ENCODE data around the gene KIAA0825.

Gene KIAA0825

GRCh38 chr5:94640176-94640575 is 21.8 kb upstream of the KIAA0825 start:
- no peak overlapping the region for H3K9ac ChIP-seq (ENCODE audit: low read length)
- H4K12ac ChIP-seq (ENCODE audit: low read depth, low read length), result no peak overlapping the region
- H3K14ac ChIP-seq (ENCODE audit: low read length), result no peak overlapping the region
- H3K36me3 ChIP-seq (ENCODE audit: control insufficient read depth in 1 of 2, insufficient read depth in 2 of 2, low read length in 2 of 2), result peaks cover 2 to 3% of the 10 kb centered on the region in 2 experiments
- H2AK5ac ChIP-seq (ENCODE audit: low read length), result no peak overlapping the region
- H3K27ac ChIP-seq (ENCODE audit: low read depth, low read length), result no peak overlapping the region
- no peaks in the 10 kb centered on the region for H3K79me1 ChIP-seq (ENCODE audit: low read length)
- H3K4me3 ChIP-seq (ENCODE audit: low read depth, low read length), result no peak overlapping the region
- H3K23ac ChIP-seq (ENCODE audit: low read length), result no peak overlapping the region
- H2AFZ ChIP-seq (ENCODE audit: insufficient read depth, low read length, poor library complexity), result no peak overlapping the region
- H4K91ac ChIP-seq (ENCODE audit: low read depth, low read length), result no peak overlapping the region
- H2BK12ac ChIP-seq (ENCODE audit: low read length), result no peak overlapping the region
- no peaks in the 10 kb centered on the region for H3K79me2 ChIP-seq (ENCODE audit: control insufficient read depth, insufficient read depth, low read length, poor library complexity)
- no CpG with 5 or more reads among the region's 3 CpGs for WGBS (ENCODE audit: extremely low coverage, insufficient coverage, insufficient read length)
- no peak overlapping the region for H3K18ac ChIP-seq (ENCODE audit: low read length)
- no peak overlapping the region for H3K4ac ChIP-seq (ENCODE audit: low read depth, low read length)
- no peak overlapping the region for H4K8ac ChIP-seq (ENCODE audit: low read depth, low read length)
- no peak overlapping the region for H3K4me2 ChIP-seq (ENCODE audit: low read length)
- no peaks in the 10 kb centered on the region for H3K27me3 ChIP-seq (ENCODE audit: insufficient read depth, low read length)
- H3K4me1 ChIP-seq (ENCODE audit: control insufficient read depth in 1 of 2, insufficient read depth in 2 of 2, low read length in 2 of 2), result no peaks in the 10 kb centered on the region
- no peaks in the 10 kb centered on the region for H3K9me3 ChIP-seq (ENCODE audit: insufficient read depth, low read depth, low read length)
- H2BK5ac ChIP-seq (ENCODE audit: low read depth, low read length, poor library complexity), result no peak overlapping the region
- no peak overlapping the region for H2BK120ac ChIP-seq (ENCODE audit: insufficient read depth, low read length, poor library complexity)
- no peak for DNase-seq

DNA sequence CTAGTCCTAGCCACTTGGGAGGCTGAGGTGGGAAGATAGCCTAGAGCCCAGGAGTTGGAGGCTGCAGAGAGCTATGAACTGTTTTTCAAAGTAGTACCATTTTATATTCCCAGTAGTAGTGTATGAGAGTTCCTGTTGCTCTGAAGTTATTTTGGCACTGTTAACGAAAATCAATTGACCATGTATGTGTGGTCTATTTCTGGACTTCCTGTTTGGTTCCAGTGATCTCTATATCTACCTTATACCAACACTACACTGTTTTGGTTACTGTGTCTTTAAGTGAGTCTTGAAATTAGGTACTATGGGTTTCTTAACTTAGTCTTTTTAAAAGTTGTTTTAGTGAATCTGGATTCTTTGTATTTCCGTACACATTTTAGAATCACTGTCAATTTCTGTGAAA is 13.6 kb upstream of the KIAA0825 start:
- Histone ChIP-seq H2BK5ac (ENCODE audit: low read depth, low read length, poor library complexity) (no peak overlapping the region), H3K79me1 (ENCODE audit: low read length) (no peaks in the 10 kb centered on the region), H3K79me2 (ENCODE audit: control insufficient read depth, insufficient read depth, low read length, poor library complexity) (no peaks in the 10 kb centered on the region), H3K14ac (ENCODE audit: low read length) (no peak overlapping the region), H4K12ac (ENCODE audit: low read depth, low read length) (no peak overlapping the region), H3K4me1 (ENCODE audit: control insufficient read depth in 1 of 2, insufficient read depth in 2 of 2, low read length in 2 of 2) (no peaks in the 10 kb centered on the region), H3K9me3 (ENCODE audit: insufficient read depth, low read depth, low read length) (no peaks in the 10 kb centered on the region), H2BK120ac (ENCODE audit: insufficient read depth, low read length, poor library complexity) (no peak overlapping the region), H3K36me3 (ENCODE audit: control insufficient read depth in 1 of 2, insufficient read depth in 2 of 2, low read length in 2 of 2) (peaks cover 2% of the 10 kb centered on the region in 2 experiments), H4K8ac (ENCODE audit: low read depth, low read length) (no peak overlapping the region), H3K23ac (ENCODE audit: low read length) (no peak overlapping the region), H2AK5ac (ENCODE audit: low read length) (no peak overlapping the region), H3K27ac (ENCODE audit: low read depth, low read length) (no peak overlapping the region), H3K4me3 (ENCODE audit: low read depth, low read length) (no peak overlapping the region), H3K27me3 (ENCODE audit: insufficient read depth, low read length) (no peaks in the 10 kb centered on the region), H2BK12ac (ENCODE audit: low read length) (no peak overlapping the region), H2AFZ (ENCODE audit: insufficient read depth, low read length, poor library complexity) (no peak overlapping the region), H3K9ac (ENCODE audit: low read length) (no peak overlapping the region), H3K4me2 (ENCODE audit: low read length) (no peak overlapping the region), H3K18ac (ENCODE audit: low read length) (no peak overlapping the region), H3K4ac (ENCODE audit: low read depth, low read length) (no peak overlapping the region), H4K91ac (ENCODE audit: low read depth, low read length) (no peak overlapping the region)
- WGBS (ENCODE audit: extremely low coverage, insufficient coverage, insufficient read length), result no CpG with 5 or more reads among the region's 2 CpGs
- no peak for DNase-seq

DNA sequence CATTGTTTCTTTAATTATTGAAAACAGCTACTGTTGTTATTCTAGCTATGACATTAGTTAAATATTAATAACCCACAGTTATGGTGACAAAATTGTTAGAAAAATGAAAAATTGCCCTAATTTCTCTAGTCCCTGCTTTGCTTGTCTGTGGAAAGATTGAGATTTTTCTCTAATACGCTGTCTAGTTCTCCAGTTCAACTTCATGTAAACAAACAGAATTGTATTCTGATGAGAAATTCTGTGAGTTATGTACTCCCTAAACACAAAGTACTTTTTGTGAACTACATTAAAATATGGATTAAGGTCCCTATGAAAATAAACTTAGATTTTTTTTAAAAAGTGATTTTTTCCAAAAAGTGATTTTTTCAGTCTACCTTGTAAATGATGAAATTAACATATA is 8.8 kb upstream of the KIAA0825 start:
- Histone ChIP-seq H3K36me3 (ENCODE audit: control insufficient read depth in 1 of 2, insufficient read depth in 2 of 2, low read length in 2 of 2) (peaks cover 2% of the 10 kb centered on the region in 2 experiments), H3K14ac (ENCODE audit: low read length) (no peak overlapping the region), H2AFZ (ENCODE audit: insufficient read depth, low read length, poor library complexity) (no peak overlapping the region), H3K23ac (ENCODE audit: low read length) (no peak overlapping the region), H3K9me3 (ENCODE audit: insufficient read depth, low read depth, low read length) (no peaks in the 10 kb centered on the region), H3K27ac (ENCODE audit: low read depth, low read length) (no peak overlapping the region), H3K4me3 (ENCODE audit: low read depth, low read length) (no peak overlapping the region), H4K8ac (ENCODE audit: low read depth, low read length) (no peak overlapping the region), H2AK5ac (ENCODE audit: low read length) (no peak overlapping the region), H2BK5ac (ENCODE audit: low read depth, low read length, poor library complexity) (no peak overlapping the region), H4K12ac (ENCODE audit: low read depth, low read length) (no peak overlapping the region), H3K18ac (ENCODE audit: low read length) (no peak overlapping the region), H3K9ac (ENCODE audit: low read length) (no peak overlapping the region), H4K91ac (ENCODE audit: low read depth, low read length) (no peak overlapping the region), H3K4me1 (ENCODE audit: control insufficient read depth in 1 of 2, insufficient read depth in 2 of 2, low read length in 2 of 2) (no peaks in the 10 kb centered on the region), H3K79me1 (ENCODE audit: low read length) (no peaks in the 10 kb centered on the region), H3K79me2 (ENCODE audit: control insufficient read depth, insufficient read depth, low read length, poor library complexity) (no peaks in the 10 kb centered on the region), H2BK120ac (ENCODE audit: insufficient read depth, low read length, poor library complexity) (no peak overlapping the region), H3K4me2 (ENCODE audit: low read length) (no peak overlapping the region), H3K4ac (ENCODE audit: low read depth, low read length) (no peak overlapping the region), H2BK12ac (ENCODE audit: low read length) (no peak overlapping the region), H3K27me3 (ENCODE audit: insufficient read depth, low read length) (no peaks in the 10 kb centered on the region)
- WGBS (ENCODE audit: extremely low coverage, insufficient coverage, insufficient read length), result no CpG with 5 or more reads among the region's 1 CpG
- no peak for DNase-seq

DNA sequence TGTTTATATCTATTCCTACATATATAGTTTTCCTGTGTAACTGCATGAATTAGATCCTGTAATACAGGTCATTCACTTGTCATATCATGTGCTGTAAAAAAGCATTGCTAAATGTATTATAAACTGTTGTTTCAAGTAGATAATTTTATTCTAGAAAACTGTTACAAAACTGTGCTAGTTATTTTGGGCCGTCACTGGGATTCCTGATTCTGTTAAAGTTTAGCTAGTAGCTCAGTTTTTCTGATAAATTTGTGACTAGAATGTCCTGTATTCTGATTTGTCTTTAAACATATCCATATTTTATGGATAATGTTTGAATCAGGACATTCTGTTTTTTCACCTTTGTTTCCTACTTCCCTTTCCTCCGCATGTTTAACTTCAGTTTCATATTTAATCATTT is 5.5 kb upstream of the KIAA0825 start:
- H2BK120ac ChIP-seq (ENCODE audit: insufficient read depth, low read length, poor library complexity), result no peak overlapping the region
- no peak overlapping the region for H4K91ac ChIP-seq (ENCODE audit: low read depth, low read length)
- no peaks in the 10 kb centered on the region for H3K79me1 ChIP-seq (ENCODE audit: low read length)
- H4K12ac ChIP-seq (ENCODE audit: low read depth, low read length), result no peak overlapping the region
- no peak overlapping the region for H3K23ac ChIP-seq (ENCODE audit: low read length)
- no peak overlapping the region for H3K4me2 ChIP-seq (ENCODE audit: low read length)
- H2BK12ac ChIP-seq (ENCODE audit: low read length), result no peak overlapping the region
- H2AK5ac ChIP-seq (ENCODE audit: low read length), result no peak overlapping the region
- no CpG with 5 or more reads among the region's 2 CpGs for WGBS (ENCODE audit: extremely low coverage, insufficient coverage, insufficient read length)
- H3K79me2 ChIP-seq (ENCODE audit: control insufficient read depth, insufficient read depth, low read length, poor library complexity), result no peaks in the 10 kb centered on the region
- no peak overlapping the region for H2BK5ac ChIP-seq (ENCODE audit: low read depth, low read length, poor library complexity)
- H3K27ac ChIP-seq (ENCODE audit: low read depth, low read length), result no peak overlapping the region
- no peak overlapping the region for H3K14ac ChIP-seq (ENCODE audit: low read length)
- H3K18ac ChIP-seq (ENCODE audit: low read length), result no peak overlapping the region
- no peaks in the 10 kb centered on the region for H3K36me3 ChIP-seq (ENCODE audit: control insufficient read depth in 1 of 2, insufficient read depth in 2 of 2, low read length in 2 of 2)
- no peaks in the 10 kb centered on the region for H3K9me3 ChIP-seq (ENCODE audit: insufficient read depth, low read depth, low read length)
- no peak overlapping the region for H2AFZ ChIP-seq (ENCODE audit: insufficient read depth, low read length, poor library complexity)
- H3K27me3 ChIP-seq (ENCODE audit: insufficient read depth, low read length), result no peaks in the 10 kb centered on the region
- no peak overlapping the region for H4K8ac ChIP-seq (ENCODE audit: low read depth, low read length)
- H3K4me1 ChIP-seq (ENCODE audit: control insufficient read depth in 1 of 2, insufficient read depth in 2 of 2, low read length in 2 of 2), result no peaks in the 10 kb centered on the region
- no peak overlapping the region for H3K9ac ChIP-seq (ENCODE audit: low read length)
- no peak for DNase-seq
- H3K4ac ChIP-seq (ENCODE audit: low read depth, low read length), result no peak overlapping the region
- H3K4me3 ChIP-seq (ENCODE audit: low read depth, low read length), result no peak overlapping the region

All from trophoblast cell (in vitro differentiated cells and primary cell).